NCI-H128 (cell line): ENCODE data around the gene COPS7A.

ENCODE experiments used
- DNase-seq: peaks from one replicate; lab custom pipeline; 2025; ENCODE audit not compliant: unreplicated experiment; lab: John Stamatoyannopoulos, UW

COPS7A gene

GRCh38 chr12:6768990-6769389, 45.1 kb downstream of the COPS7A start:
- DNase-seq, result no peak

GRCh38 chr12:6769666-6770065, 45.8 kb downstream of the COPS7A start:
- DNase-seq, result no peak

- no peak for DNase-seq
Measured at GRCh38 chr12:6770094-6770493, 46.2 kb downstream of the COPS7A start.

GRCh38 chr12:6770600-6770999, 46.8 kb downstream of the COPS7A start:
- no peak for DNase-seq

- no peak for DNase-seq
Measured at GRCh38 chr12:6771091-6771495, 47.2 kb downstream of the COPS7A start.

- no peak for DNase-seq
Measured at GRCh38 chr12:6771509-6772330, 47.9 kb downstream of the COPS7A start.

- DNase-seq, result no peak
Measured at GRCh38 chr12:6772331-6772695, 48.5 kb downstream of the COPS7A start, which contains the start of gene LAG3. TSS of gene LAG3 (plus strand) at chr12:6772520. CDS start at chr12:6772853, 333 bp downstream.

GRCh38 chr12:6772726-6773589, 49.1 kb downstream of the COPS7A start:
- DNase-seq, result no peak

GRCh38 chr12:6773590-6774351, 49.9 kb downstream of the COPS7A start:
- DNase-seq, result no peak

- no peak for DNase-seq
Measured at GRCh38 chr12:6774499-6775062, 50.7 kb downstream of the COPS7A start.

- DNase-seq, result no peak
Measured at GRCh38 chr12:6775185-6776174, 51.6 kb downstream of the COPS7A start.

GRCh38 chr12:6777386-6777785, 53.5 kb downstream of the COPS7A start:
- no peak for DNase-seq

GRCh38 chr12:6778217-6778573, 54.3 kb downstream of the COPS7A start:
- DNase-seq, result no peak

GRCh38 chr12:6778574-6779550, 55.0 kb downstream of the COPS7A start:
- peak; percentile 93 for DNase-seq

- no peak for DNase-seq
Measured at GRCh38 chr12:6779708-6780432, 56.0 kb downstream of the COPS7A start.

GRCh38 chr12:6780573-6780972, 56.7 kb downstream of the COPS7A start:
- no peak for DNase-seq
